GM23338 (cell line): ENCODE data around the gene CTSW. TPM values are rescaled to one million over a fixed set of nuclear protein-coding genes. Genes with fewer than 3 reads are reported as not detected.

ENCODE experiments used
- ATAC-seq: fragments of 200-7000 bp; cut with Tn5 transposase; 3 replicates; pipeline ENCODE4 v1.9.1; 2020
- DNase-seq: peaks from one replicate; pipeline ENCODE4 v3.0.0-alpha.2; 2015; ENCODE audit warnings: low spot score
- H2AFZ ChIP-seq: fragments of 200-600 bp; sonication (generic); 2 replicates; pipeline ENCODE4 v1.8.0; 2016; ENCODE audit warnings: antibody characterized with exemption, mild to moderate bottlenecking, moderate library complexity
- H3F3A ChIP-seq: fragments of 200-600 bp; sonication (generic); replicated peaks from 2 replicates; pipeline ENCODE4 v1.8.0; 2017; ENCODE audit warnings: antibody characterized with exemption, mixed run types, low read depth
- H3K27ac ChIP-seq: fragments of 200-600 bp; sonication (generic); 2 replicates; pipeline ENCODE4 v1.6.1; 2016; ENCODE audit warnings: low read depth
- H3K27me3 ChIP-seq: fragments of 200-600 bp; sonication (generic); 2 replicates; pipeline ENCODE4 v1.8.0; 2016; ENCODE audit warnings: mild to moderate bottlenecking, mixed run types, moderate library complexity; ENCODE audit not compliant: insufficient read depth
- H3K36me3 ChIP-seq: fragments of 200-600 bp; sonication (generic); 2 replicates; pipeline ENCODE4 v1.8.0; 2016; ENCODE audit warnings: mild to moderate bottlenecking; ENCODE audit not compliant: insufficient read depth
- H3K4me1 ChIP-seq: fragments of 200-600 bp; sonication (generic); 2 replicates; pipeline ENCODE4 v1.8.0; 2016; ENCODE audit warnings: mild to moderate bottlenecking, moderate library complexity; ENCODE audit not compliant: insufficient read depth
- H3K4me2 ChIP-seq: fragments of 200-600 bp; sonication (generic); 2 replicates; pipeline ENCODE4 v1.7.1; 2017; ENCODE audit warnings: mixed run types
- H3K4me3 ChIP-seq: fragments of 200-600 bp; sonication (generic); 2 replicates; pipeline ENCODE4 v1.6.1; 2016; ENCODE audit warnings: mixed run types
- H3K79me2 ChIP-seq: fragments of 200-600 bp; sonication (generic); replicated peaks from 2 replicates; pipeline ENCODE4 v1.8.0; 2017; ENCODE audit warnings: mild to moderate bottlenecking; ENCODE audit not compliant: insufficient read depth
- H3K9me2 ChIP-seq: fragments of 200-600 bp; sonication (generic); 2 replicates; pipeline ENCODE4 v1.8.0; 2017; ENCODE audit not compliant: insufficient read depth
- H4K20me1 ChIP-seq: fragments of 200-600 bp; sonication (generic); replicated peaks from 2 replicates; pipeline ENCODE4 v1.8.0; 2017; ENCODE audit warnings: mild to moderate bottlenecking; ENCODE audit not compliant: insufficient read depth
- H3K27ac Mint-ChIP-seq: 2 replicates; pipeline ENCODE4 v1.8.0; 2020; ENCODE audit warnings: inconsistent platforms, mild to moderate bottlenecking, moderate library complexity, mixed read lengths
- H3K27me3 Mint-ChIP-seq: 3 replicates; pipeline ENCODE4 v1.8.0; 2022; ENCODE audit warnings: low read depth, mild to moderate bottlenecking, moderate library complexity, mixed read lengths, inconsistent platforms; ENCODE audit not compliant: insufficient read depth, poor library complexity
- H3K36me3 Mint-ChIP-seq: 3 replicates; pipeline ENCODE4 v1.8.0; 2021; ENCODE audit warnings: low read depth, mild to moderate bottlenecking, inconsistent platforms, moderate library complexity, mixed read lengths
- H3K4me1 Mint-ChIP-seq: 3 replicates; pipeline ENCODE4 v1.8.0; 2020; ENCODE audit warnings: mild to moderate bottlenecking, inconsistent platforms, mixed read lengths
- H3K4me3 Mint-ChIP-seq: 3 replicates; pipeline ENCODE4 v1.8.0; 2021; ENCODE audit warnings: moderate library complexity, mild to moderate bottlenecking, inconsistent platforms, mixed read lengths
- H3K9me3 Mint-ChIP-seq: 3 replicates; pipeline ENCODE4 v1.8.0; 2020; ENCODE audit warnings: moderate library complexity, mild to moderate bottlenecking, inconsistent platforms, mixed read lengths
- CREB1 ChIP-seq: fragments of 250-450 bp; sonication (Bioruptor Pico); IDR thresholded peaks from 2 replicates; pipeline ENCODE4 v1.5.0; 2020; ENCODE audit warnings: low read depth, mild to moderate bottlenecking, moderate library complexity
- CTCF ChIP-seq, 2 experiments: fragments of 200-600 bp in 1 of 2; sonication (generic) in 1 of 2; conservative IDR thresholded peaks; 2 replicates each; pipeline versions ENCODE4 v1.5.1 to v1.6.1; 2016 to 2017; ENCODE audit warnings: antibody characterized with exemption in 2 of 2, low read depth in 2 of 2, mild to moderate bottlenecking in 2 of 2, moderate library complexity in 1 of 2
- EZH2 ChIP-seq: fragments of 200-600 bp; sonication (generic); IDR thresholded peaks from one replicate; pipeline ENCODE4 v1.8.0; 2017; ENCODE audit warnings: antibody characterized with exemption, mild to moderate bottlenecking, low read depth; ENCODE audit not compliant: unreplicated experiment
- EZH2phosphoT487 ChIP-seq: fragments of 200-600 bp; sonication (generic); IDR thresholded peaks from one replicate; pipeline ENCODE4 v1.8.1; 2018; ENCODE audit warnings: antibody characterized with exemption; ENCODE audit not compliant: unreplicated experiment
- JUNB ChIP-seq: IDR thresholded peaks from one replicate; pipeline ENCODE4 v1.6.1; 2016; ENCODE audit warnings: antibody characterized with exemption; ENCODE audit not compliant: unreplicated experiment
- NANOG ChIP-seq: IDR thresholded peaks from 2 replicates; pipeline ENCODE4 v1.6.1; 2016; ENCODE audit warnings: antibody characterized with exemption, borderline replicate concordance
- POLR2AphosphoS5 ChIP-seq: IDR thresholded peaks from 2 replicates; pipeline ENCODE4 v1.6.1; 2016; ENCODE audit warnings: antibody characterized with exemption, low read depth
- REST ChIP-seq: IDR thresholded peaks from one replicate; pipeline ENCODE4 v1.6.1; 2018; ENCODE audit warnings: antibody characterized with exemption; ENCODE audit not compliant: unreplicated experiment
- STAT1 ChIP-seq: IDR thresholded peaks from one replicate; pipeline ENCODE4 v1.6.1; 2016; ENCODE audit warnings: antibody characterized with exemption; ENCODE audit not compliant: unreplicated experiment
- ZNF114 ChIP-seq: fragments of 250-450 bp; sonication (Bioruptor Pico); IDR thresholded peaks from 2 replicates; pipeline ENCODE4 v1.5.0; 2020; ENCODE audit warnings: mild to moderate bottlenecking, moderate library complexity
- ZNF331 ChIP-seq: fragments of 250-450 bp; sonication (Bioruptor Pico); IDR thresholded peaks from 2 replicates; pipeline ENCODE4 v1.5.0; 2020; ENCODE audit warnings: low read depth, mild to moderate bottlenecking, moderate library complexity
- polyA plus RNA-seq: library from polyadenylated mRNA; unstranded; fragments of >200 nt; fragmentation: Nextera tagmentation; extraction: Ambion mirVana; gene quantifications from 2 replicates; pipeline ENCODE4 v1.2.1, GENCODE V29; 2016
- total RNA-seq: library from RNA; depleted of rRNA; stranded (reverse); fragments of >200 nt; shearing (Covaris generic); gene quantifications from 2 replicates; pipeline ENCODE4 v1.2.3, GENCODE V29; 2014
- TF ChIP-seq, protein P1 (sequence below): IDR thresholded peaks from 2 replicates; pipeline ENCODE4 v1.6.1; 2016; ENCODE audit warnings: antibody characterized with exemption
- TF ChIP-seq, protein P2 (sequence below): fragments of 250-450 bp; sonication (Bioruptor Pico); IDR thresholded peaks from 2 replicates; pipeline ENCODE4 v1.5.0; 2020; ENCODE audit warnings: mild to moderate bottlenecking, moderate library complexity

The CTSW gene
- total and polyA plus RNA-seq, 2 experiments from 2014 or later, result not detected

DNA sequence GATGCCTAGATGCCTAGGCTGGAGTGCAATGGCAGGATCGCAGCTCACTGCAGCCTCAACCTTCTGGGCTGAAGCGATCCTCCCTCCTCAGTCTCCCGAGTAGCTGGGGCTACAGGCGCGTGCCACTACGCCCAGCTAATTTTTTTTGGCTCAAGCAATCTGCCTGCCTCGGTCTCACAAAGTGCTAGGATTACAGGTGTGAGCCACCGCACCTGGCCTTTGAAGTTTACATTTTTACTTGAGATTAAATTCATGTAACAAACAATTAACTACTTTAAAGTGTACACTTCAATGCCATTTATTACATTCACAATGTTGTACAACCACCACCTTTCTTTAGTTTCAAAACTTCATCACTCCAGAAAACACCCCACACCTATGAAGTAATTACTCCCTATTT is 24.1 kb downstream of the CTSW start:
- no peak for TF ChIP-seq ZNF331
- TF ChIP-seq, protein P1, sequence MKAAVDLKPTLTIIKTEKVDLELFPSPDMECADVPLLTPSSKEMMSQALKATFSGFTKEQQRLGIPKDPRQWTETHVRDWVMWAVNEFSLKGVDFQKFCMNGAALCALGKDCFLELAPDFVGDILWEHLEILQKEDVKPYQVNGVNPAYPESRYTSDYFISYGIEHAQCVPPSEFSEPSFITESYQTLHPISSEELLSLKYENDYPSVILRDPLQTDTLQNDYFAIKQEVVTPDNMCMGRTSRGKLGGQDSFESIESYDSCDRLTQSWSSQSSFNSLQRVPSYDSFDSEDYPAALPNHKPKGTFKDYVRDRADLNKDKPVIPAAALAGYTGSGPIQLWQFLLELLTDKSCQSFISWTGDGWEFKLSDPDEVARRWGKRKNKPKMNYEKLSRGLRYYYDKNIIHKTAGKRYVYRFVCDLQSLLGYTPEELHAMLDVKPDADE, result no peak
- TF ChIP-seq EZH2, result no peak
- no peak for TF ChIP-seq EZH2phosphoT487
- TF ChIP-seq JUNB, result no peak
- TF ChIP-seq NANOG, result no peak
- TF ChIP-seq POLR2AphosphoS5, result no peak
- TF ChIP-seq STAT1, result no peak
- no peak for TF ChIP-seq CREB1 (CRISPR knock-in tag)
- no peak for TF ChIP-seq ZNF114 (CRISPR knock-in tag)
- TF ChIP-seq, protein P2, sequence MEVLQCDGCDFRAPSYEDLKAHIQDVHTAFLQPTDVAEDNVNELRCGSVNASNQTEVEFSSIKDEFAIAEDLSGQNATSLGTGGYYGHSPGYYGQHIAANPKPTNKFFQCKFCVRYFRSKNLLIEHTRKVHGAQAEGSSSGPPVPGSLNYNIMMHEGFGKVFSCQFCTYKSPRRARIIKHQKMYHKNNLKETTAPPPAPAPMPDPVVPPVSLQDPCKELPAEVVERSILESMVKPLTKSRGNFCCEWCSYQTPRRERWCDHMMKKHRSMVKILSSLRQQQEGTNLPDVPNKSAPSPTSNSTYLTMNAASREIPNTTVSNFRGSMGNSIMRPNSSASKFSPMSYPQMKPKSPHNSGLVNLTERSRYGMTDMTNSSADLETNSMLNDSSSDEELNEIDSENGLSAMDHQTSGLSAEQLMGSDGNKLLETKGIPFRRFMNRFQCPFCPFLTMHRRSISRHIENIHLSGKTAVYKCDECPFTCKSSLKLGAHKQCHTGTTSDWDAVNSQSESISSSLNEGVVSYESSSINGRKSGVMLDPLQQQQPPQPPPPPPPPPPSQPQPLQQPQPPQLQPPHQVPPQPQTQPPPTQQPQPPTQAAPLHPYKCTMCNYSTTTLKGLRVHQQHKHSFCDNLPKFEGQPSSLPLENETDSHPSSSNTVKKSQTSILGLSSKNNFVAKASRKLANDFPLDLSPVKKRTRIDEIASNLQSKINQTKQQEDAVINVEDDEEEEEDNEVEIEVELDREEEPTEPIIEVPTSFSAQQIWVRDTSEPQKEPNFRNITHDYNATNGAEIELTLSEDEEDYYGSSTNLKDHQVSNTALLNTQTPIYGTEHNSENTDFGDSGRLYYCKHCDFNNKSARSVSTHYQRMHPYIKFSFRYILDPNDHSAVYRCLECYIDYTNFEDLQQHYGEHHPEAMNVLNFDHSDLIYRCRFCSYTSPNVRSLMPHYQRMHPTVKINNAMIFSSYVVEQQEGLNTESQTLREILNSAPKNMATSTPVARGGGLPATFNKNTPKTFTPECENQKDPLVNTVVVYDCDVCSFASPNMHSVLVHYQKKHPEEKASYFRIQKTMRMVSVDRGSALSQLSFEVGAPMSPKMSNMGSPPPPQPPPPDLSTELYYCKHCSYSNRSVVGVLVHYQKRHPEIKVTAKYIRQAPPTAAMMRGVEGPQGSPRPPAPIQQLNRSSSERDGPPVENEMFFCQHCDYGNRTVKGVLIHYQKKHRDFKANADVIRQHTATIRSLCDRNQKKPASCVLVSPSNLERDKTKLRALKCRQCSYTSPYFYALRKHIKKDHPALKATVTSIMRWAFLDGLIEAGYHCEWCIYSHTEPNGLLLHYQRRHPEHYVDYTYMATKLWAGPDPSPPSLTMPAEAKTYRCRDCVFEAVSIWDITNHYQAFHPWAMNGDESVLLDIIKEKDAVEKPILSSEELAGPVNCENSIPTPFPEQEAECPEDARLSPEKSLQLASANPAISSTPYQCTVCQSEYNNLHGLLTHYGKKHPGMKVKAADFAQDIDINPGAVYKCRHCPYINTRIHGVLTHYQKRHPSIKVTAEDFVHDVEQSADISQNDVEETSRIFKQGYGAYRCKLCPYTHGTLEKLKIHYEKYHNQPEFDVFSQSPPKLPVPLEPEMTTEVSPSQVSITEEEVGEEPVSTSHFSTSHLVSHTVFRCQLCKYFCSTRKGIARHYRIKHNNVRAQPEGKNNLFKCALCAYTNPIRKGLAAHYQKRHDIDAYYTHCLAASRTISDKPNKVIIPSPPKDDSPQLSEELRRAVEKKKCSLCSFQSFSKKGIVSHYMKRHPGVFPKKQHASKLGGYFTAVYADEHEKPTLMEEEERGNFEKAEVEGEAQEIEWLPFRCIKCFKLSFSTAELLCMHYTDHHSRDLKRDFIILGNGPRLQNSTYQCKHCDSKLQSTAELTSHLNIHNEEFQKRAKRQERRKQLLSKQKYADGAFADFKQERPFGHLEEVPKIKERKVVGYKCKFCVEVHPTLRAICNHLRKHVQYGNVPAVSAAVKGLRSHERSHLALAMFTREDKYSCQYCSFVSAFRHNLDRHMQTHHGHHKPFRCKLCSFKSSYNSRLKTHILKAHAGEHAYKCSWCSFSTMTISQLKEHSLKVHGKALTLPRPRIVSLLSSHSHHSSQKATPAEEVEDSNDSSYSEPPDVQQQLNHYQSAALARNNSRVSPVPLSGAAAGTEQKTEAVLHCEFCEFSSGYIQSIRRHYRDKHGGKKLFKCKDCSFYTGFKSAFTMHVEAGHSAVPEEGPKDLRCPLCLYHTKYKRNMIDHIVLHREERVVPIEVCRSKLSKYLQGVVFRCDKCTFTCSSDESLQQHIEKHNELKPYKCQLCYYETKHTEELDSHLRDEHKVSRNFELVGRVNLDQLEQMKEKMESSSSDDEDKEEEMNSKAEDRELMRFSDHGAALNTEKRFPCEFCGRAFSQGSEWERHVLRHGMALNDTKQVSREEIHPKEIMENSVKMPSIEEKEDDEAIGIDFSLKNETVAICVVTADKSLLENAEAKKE, result no peak
- TF ChIP-seq REST, result no peak
- no peak for TF ChIP-seq CTCF (conservative IDR thresholded peaks at IDR 0.05; ENCODE audit: low read depth in 2 of 2)
- DNase-seq (no peak), ATAC-seq (no peak)
- peaks cover 6% of the 10 kb centered on the region; the same call in 2 of the 3 replicates for H3K4me1 Mint-ChIP-seq
- no peak overlapping the region; the same call in 2 of the 3 replicates for H3K4me3 Mint-ChIP-seq
- H3K9me3 Mint-ChIP-seq, result peaks cover 1% of the 10 kb centered on the region; the same call in 1 of the 3 replicates
- peaks cover 58% of the 10 kb centered on the region for H3K27me3 ChIP-seq
- H3K4me1 ChIP-seq, result peaks cover 3% of the 10 kb centered on the region
- H3K4me2 ChIP-seq, result no peak overlapping the region
- no peaks in the 10 kb centered on the region for H3K36me3 Mint-ChIP-seq
- no peaks in the 10 kb centered on the region for H3K9me2 ChIP-seq
- H3K36me3 ChIP-seq, result no peaks in the 10 kb centered on the region
- no peaks in the 10 kb centered on the region for H4K20me1 ChIP-seq
- H3K4me3 ChIP-seq, result no peak overlapping the region
- peaks cover 41% of the 10 kb centered on the region for H3K27me3 Mint-ChIP-seq
- no peak overlapping the region for H3K27ac ChIP-seq
- H3K27ac Mint-ChIP-seq, result no peak overlapping the region
- H3F3A ChIP-seq, result peaks cover 10% of the 10 kb centered on the region; the same call in 1 of the 2 replicates
- no peaks in the 10 kb centered on the region for H3K79me2 ChIP-seq
- H2AFZ ChIP-seq, result no peak overlapping the region
